ENCODE results near the gene GRIFIN.

Gene GRIFIN

GRCh38 chr7:2481195-2481594 lies 5.0 kb upstream of the GRIFIN start:
- H3K4me1 ChIP-seq (ENCODE audit: insufficient read depth, insufficient read length): peaks cover 22% of the 10 kb centered on the region

GRCh38 chr7:2480070-2480408 lies 3.8 kb upstream of the GRIFIN start:
- H3K36me3 ChIP-seq (ENCODE audit: insufficient read depth, insufficient read length, low read length): no peaks in the 10 kb centered on the region
- TF ChIP-seq SUZ12 (IDR thresholded peaks at IDR 0.05; ENCODE audit: extremely low read depth, insufficient read depth, insufficient read length) (no peak), YY1 (IDR thresholded peaks at IDR 0.05; ENCODE audit: insufficient read depth, insufficient read length) (no peak), ZNF274 (IDR thresholded peaks at IDR 0.05; ENCODE audit: low read depth, low read length) (no peak)
- H3K4me3 ChIP-seq (ENCODE audit: insufficient read length, low read depth): no peak overlapping the region
- DNase-seq (ENCODE audit: low read depth, low spot score): no peak
- H3K9me3 ChIP-seq (ENCODE audit: insufficient read depth, low read length): no peaks in the 10 kb centered on the region
- no peak overlapping the region for H3K9ac ChIP-seq (ENCODE audit: insufficient read length, low read depth)
- H3K27me3 ChIP-seq (ENCODE audit: insufficient read depth, insufficient read length): peaks cover 3% of the 10 kb centered on the region
- peaks cover 22% of the 10 kb centered on the region for H3K4me1 ChIP-seq (ENCODE audit: insufficient read depth, insufficient read length)

More at GRCh38 chr7:2481195-2481594, 5.0 kb upstream of the GRIFIN start:
- Histone ChIP-seq H3K36me3 (ENCODE audit: insufficient read depth, insufficient read length, low read length) (no peaks in the 10 kb centered on the region), H3K4me3 (ENCODE audit: insufficient read length, low read depth) (no peak overlapping the region), H3K9ac (ENCODE audit: insufficient read length, low read depth) (no peak overlapping the region), H3K27me3 (ENCODE audit: insufficient read depth, insufficient read length) (peaks cover 3% of the 10 kb centered on the region), H3K9me3 (ENCODE audit: insufficient read depth, low read length) (no peaks in the 10 kb centered on the region)
- TF ChIP-seq ZNF274 (IDR thresholded peaks at IDR 0.05; ENCODE audit: low read depth, low read length): no peak
- TF ChIP-seq SUZ12 (IDR thresholded peaks at IDR 0.05; ENCODE audit: extremely low read depth, insufficient read depth, insufficient read length): no peak
- no peak for TF ChIP-seq YY1 (IDR thresholded peaks at IDR 0.05; ENCODE audit: insufficient read depth, insufficient read length)
- no peak for DNase-seq (ENCODE audit: low read depth, low spot score)

- TF ChIP-seq YY1 (IDR thresholded peaks at IDR 0.05; ENCODE audit: insufficient read depth, insufficient read length) (no peak), SUZ12 (IDR thresholded peaks at IDR 0.05; ENCODE audit: extremely low read depth, insufficient read depth, insufficient read length) (no peak), ZNF274 (IDR thresholded peaks at IDR 0.05; ENCODE audit: low read depth, low read length) (no peak)
- no peak for DNase-seq (ENCODE audit: low read depth, low spot score)
- peaks cover 26% of the 10 kb centered on the region for H3K4me1 ChIP-seq (ENCODE audit: insufficient read depth, insufficient read length)
Measured at GRCh38 chr7:2479276-2480069, 3.3 kb upstream of the GRIFIN start.

GRCh38 chr7:2478800-2479199 lies 2.6 kb upstream of the GRIFIN start:
- H3K27me3 ChIP-seq (ENCODE audit: insufficient read depth, insufficient read length): peaks cover 3% of the 10 kb centered on the region
- peaks cover 31% of the 10 kb centered on the region for H3K4me1 ChIP-seq (ENCODE audit: insufficient read depth, insufficient read length)
- no peak overlapping the region for H3K4me3 ChIP-seq (ENCODE audit: insufficient read length, low read depth)
- DNase-seq (ENCODE audit: low read depth, low spot score): no peak
- H3K9ac ChIP-seq (ENCODE audit: insufficient read length, low read depth): peak overlapping the region; percentile 64
- H3K9me3 ChIP-seq (ENCODE audit: insufficient read depth, low read length): no peaks in the 10 kb centered on the region
- no peak for TF ChIP-seq ZNF274 (IDR thresholded peaks at IDR 0.05; ENCODE audit: low read depth, low read length)
- no peaks in the 10 kb centered on the region for H3K36me3 ChIP-seq (ENCODE audit: insufficient read depth, insufficient read length, low read length)

More at GRCh38 chr7:2479276-2480069, 3.3 kb upstream of the GRIFIN start:
- Histone ChIP-seq H3K27me3 (ENCODE audit: insufficient read depth, insufficient read length) (peaks cover 3% of the 10 kb centered on the region), H3K9me3 (ENCODE audit: insufficient read depth, low read length) (no peaks in the 10 kb centered on the region), H3K36me3 (ENCODE audit: insufficient read depth, insufficient read length, low read length) (no peaks in the 10 kb centered on the region), H3K4me3 (ENCODE audit: insufficient read length, low read depth) (no peak overlapping the region), H3K9ac (ENCODE audit: insufficient read length, low read depth) (no peak overlapping the region)

GRCh38 chr7:2478399-2478785 lies 2.2 kb upstream of the GRIFIN start:
- no peak for DNase-seq (ENCODE audit: low read depth, low spot score)
- no peak for TF ChIP-seq ZNF274 (IDR thresholded peaks at IDR 0.05; ENCODE audit: low read depth, low read length)
- no peak for TF ChIP-seq SUZ12 (IDR thresholded peaks at IDR 0.05; ENCODE audit: extremely low read depth, insufficient read depth, insufficient read length)
- no peak for TF ChIP-seq YY1 (IDR thresholded peaks at IDR 0.05; ENCODE audit: insufficient read depth, insufficient read length)

GRCh38 chr7:2477447-2478398 lies 1.5 kb upstream of the GRIFIN start:
- Histone ChIP-seq H3K4me3 (ENCODE audit: insufficient read length, low read depth) (peak overlapping the region; percentile 13), H3K9ac (ENCODE audit: insufficient read length, low read depth) (peak overlapping the region; percentile 64), H3K27me3 (ENCODE audit: insufficient read depth, insufficient read length) (peaks cover 3% of the 10 kb centered on the region), H3K4me1 (ENCODE audit: insufficient read depth, insufficient read length) (peaks cover 32% of the 10 kb centered on the region), H3K36me3 (ENCODE audit: insufficient read depth, insufficient read length, low read length) (no peaks in the 10 kb centered on the region), H3K9me3 (ENCODE audit: insufficient read depth, low read length) (no peaks in the 10 kb centered on the region)
- TF ChIP-seq SUZ12 (IDR thresholded peaks at IDR 0.05; ENCODE audit: extremely low read depth, insufficient read depth, insufficient read length): no peak
- no peak for TF ChIP-seq YY1 (IDR thresholded peaks at IDR 0.05; ENCODE audit: insufficient read depth, insufficient read length)
- TF ChIP-seq ZNF274 (IDR thresholded peaks at IDR 0.05; ENCODE audit: low read depth, low read length): no peak
- DNase-seq (ENCODE audit: low read depth, low spot score): peak; percentile 72

More at GRCh38 chr7:2478399-2478785, 2.2 kb upstream of the GRIFIN start:
- H3K4me1 ChIP-seq (ENCODE audit: insufficient read depth, insufficient read length): peaks cover 32% of the 10 kb centered on the region
- H3K27me3 ChIP-seq (ENCODE audit: insufficient read depth, insufficient read length): peaks cover 3% of the 10 kb centered on the region
- peak overlapping the region; percentile 64 for H3K9ac ChIP-seq (ENCODE audit: insufficient read length, low read depth)
- H3K36me3 ChIP-seq (ENCODE audit: insufficient read depth, insufficient read length, low read length): no peaks in the 10 kb centered on the region
- H3K9me3 ChIP-seq (ENCODE audit: insufficient read depth, low read length): no peaks in the 10 kb centered on the region
- no peak overlapping the region for H3K4me3 ChIP-seq (ENCODE audit: insufficient read length, low read depth)

Data from NT2/D1 (cell line).